ENCODE data around the gene RNASEH2A.

GRCh38 chr19:12789904-12790619 lies 16.3 kb upstream of the RNASEH2A start:
- TF ChIP-seq POLR2A (IDR thresholded peaks at IDR 0.05) (peak; percentile 79), CTCF (IDR thresholded peaks at IDR 0.05) (peak in 1 of 4 experiments; percentile 19)
